GM12873 (cell line): ENCODE measurements around the gene BMERB1.

Experiments used
- CTCF ChIP-seq: IDR thresholded peaks from 2 replicates; pipeline ENCODE4 v1.5.1; 2012; ENCODE audit warnings: low read depth, mild to moderate bottlenecking, moderate library complexity, low read length, control low read depth; ENCODE audit not compliant: insufficient read depth; ENCODE audit errors: missing control alignments

Gene BMERB1

DNA sequence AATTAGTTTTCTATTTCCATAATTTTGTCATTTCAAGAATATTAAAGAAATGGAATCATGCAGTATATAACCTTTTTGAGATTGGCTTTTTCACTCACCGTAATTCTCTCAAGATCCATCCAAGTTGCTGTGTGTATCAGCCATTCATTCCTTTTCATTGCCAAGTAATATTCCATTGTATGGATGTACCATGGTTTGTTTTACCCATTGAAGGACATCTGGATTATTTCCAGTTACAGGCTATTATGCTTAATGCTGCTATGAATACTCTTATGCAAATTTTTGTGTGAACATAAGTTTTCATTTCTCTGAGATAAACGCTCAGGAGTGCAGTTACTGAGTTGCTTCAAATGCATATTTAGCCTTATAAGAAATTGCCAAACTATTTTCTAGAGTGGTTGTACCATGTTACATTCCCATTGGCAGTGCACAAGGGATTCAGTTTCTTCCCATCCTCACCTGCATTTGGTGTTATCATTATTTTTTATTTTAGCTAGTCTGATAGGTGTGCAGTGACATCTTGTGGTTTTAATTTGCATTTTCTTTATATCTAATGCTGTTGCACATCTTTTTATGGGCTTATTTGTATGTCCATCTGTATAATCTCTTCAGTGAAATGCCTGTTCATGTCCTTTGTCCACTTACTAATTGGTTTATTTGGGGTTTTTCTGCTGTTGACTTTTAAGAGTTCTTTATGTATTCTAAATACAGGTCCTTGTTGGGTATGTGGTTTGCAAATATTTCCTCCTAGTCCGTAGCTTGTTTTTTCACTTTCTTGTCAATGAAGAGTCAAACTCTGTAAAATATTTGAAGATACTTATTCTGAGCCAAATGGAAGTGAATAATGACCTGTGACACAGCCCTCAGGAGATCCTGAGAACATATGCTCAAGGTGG is 32.7 kb downstream of the BMERB1 start:
- TF ChIP-seq CTCF = peak; percentile 8

DNA sequence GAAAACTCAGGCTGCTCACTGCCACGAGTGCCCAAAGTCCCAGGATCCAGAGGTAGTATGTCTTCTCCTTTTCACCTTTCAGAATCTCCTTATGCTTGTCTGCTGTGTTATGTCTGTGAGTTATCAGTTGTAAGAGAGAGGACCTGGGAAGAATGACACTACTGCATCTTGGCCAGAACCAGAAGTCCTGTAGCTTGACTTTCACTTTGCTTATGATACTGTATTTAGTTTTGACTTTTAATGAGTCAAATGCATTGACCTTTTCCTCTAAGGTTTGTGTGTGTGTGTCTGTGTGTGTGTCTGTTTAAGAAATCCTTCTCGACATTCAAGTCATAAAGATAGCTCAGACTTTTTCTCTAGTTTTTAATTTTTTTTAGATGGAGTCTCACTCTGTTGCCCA is 43.4 kb downstream of the BMERB1 start:
- no peak for TF ChIP-seq CTCF

DNA sequence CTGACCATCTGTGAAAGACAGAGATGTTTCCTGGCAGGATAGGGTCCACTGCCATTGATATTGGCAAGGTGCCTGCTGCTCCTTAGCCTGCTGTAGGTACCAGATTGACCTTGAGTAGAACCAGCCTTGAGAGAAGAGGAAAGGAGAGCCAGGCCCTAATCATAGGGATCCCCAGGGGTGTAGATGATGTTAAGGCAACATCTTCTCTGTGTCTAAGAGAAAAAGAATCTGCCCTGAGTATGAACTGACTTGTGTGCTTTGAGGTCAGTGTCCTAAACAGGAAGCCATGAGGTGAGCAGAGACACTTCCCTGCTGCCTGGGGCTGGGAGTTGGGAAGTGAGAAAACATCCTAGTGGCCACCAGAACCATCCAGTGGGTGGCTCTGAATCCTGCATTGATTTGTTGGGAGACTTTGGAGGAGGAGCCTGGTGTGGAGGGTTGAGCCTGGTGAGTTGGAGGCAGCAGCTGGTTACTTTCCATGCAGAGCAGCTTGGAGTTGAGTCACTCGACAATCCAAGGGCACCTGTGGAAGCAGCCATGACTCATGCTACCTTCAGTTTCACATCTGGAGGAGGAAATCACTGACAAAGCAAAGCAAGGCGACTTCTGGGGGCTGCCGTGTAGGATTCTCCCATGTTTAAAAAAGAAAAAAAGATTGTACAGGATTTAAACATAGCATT is 47.8 kb downstream of the BMERB1 start:
- no peak for TF ChIP-seq CTCF

DNA sequence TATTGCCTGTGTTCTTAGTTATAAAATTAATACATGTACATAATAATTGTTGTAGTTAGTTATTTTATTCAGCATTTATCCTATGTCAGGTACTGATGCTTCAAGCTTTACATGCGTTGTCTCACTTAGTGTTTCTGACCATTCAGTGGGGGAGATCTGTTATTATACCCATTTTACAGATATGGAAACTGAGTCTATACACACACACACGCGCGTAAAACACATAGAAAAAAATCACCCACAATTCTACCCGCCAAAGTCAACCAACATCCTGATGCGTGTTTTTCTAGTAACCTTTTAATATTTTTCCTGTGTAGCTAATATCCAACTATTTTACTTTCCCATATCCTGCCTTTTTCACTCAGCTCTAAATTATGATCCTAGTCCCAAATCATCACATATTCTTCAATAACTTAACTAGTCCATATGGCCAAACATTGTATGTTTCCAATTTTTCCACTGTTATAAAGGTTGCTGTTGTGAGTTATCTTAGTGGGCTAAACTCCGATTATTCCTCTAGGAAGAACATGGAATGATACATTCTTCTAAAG is 48.4 kb downstream of the BMERB1 start:
- no peak for TF ChIP-seq CTCF

DNA sequence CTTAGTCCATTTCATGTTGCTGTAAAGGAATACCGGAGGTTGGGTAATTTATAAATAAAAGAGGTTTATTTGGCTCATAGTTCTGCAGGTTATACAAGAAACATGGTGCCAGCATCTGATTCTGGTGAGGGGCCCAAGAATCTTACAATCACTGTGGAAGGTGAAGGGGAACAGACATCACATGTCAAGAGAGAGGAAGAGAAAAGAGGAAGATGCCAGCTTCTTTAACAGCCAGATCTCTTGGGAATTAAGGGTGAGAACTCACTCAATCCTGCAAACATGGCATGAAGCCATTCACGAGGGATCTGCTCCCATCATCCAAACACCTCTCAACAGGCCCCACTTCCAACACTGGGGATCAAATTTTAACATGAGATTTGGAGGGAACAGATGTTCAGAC is 49.5 kb downstream of the BMERB1 start:
- TF ChIP-seq CTCF = no peak

- TF ChIP-seq CTCF = no peak
Observed at GRCh38 chr16:15484662-15485061, 50.3 kb downstream of the BMERB1 start.

GRCh38 chr16:15485175-15485574 is 50.8 kb downstream of the BMERB1 start:
- no peak for TF ChIP-seq CTCF
